K562 (cell line): Measurements from ENCODE around the gene ZNF234. TPM values are rescaled to one million over a fixed set of nuclear protein-coding genes. Genes with fewer than 3 reads are reported as not detected.

Source experiments
- ARID2 ChIP-seq: fragments of 450-650 bp; IDR thresholded peaks from 2 replicates; pipeline ENCODE4 v1.6.1; 2017; ENCODE audit warnings: antibody characterized with exemption, mild to moderate bottlenecking
- ASH1L ChIP-seq: fragments of 450-650 bp; IDR thresholded peaks from 2 replicates; pipeline ENCODE4 v1.6.1; 2018; ENCODE audit warnings: borderline replicate concordance, mild to moderate bottlenecking, low read depth; ENCODE audit not compliant: partially characterized antibody
- CEBPB ChIP-seq: fragments of 450-650 bp; IDR thresholded peaks from 2 replicates; pipeline ENCODE4 v1.6.1; 2016; ENCODE audit warnings: missing genetic modification characterization, missing compliant biosample characterization
- EP300 ChIP-seq: IDR thresholded peaks from 2 replicates; pipeline ENCODE4 v1.6.1; 2012; ENCODE audit warnings: low read length, improper control_type of control experiment
- ETS2 ChIP-seq: IDR thresholded peaks from 2 replicates; pipeline ENCODE4 v1.6.1; 2016; ENCODE audit warnings: borderline replicate concordance, missing genetic modification characterization, mild to moderate bottlenecking, moderate library complexity, missing compliant biosample characterization; ENCODE audit not compliant: poor library complexity, severe bottlenecking
- FUS ChIP-seq: fragments of 200-400 bp; formaldehyde crosslinking; optimal IDR thresholded peaks from 2 replicates; pipeline ENCODE3; 2017; ENCODE audit warnings: low read depth, low read length
- HLTF ChIP-seq: fragments of 450-650 bp; IDR thresholded peaks from 2 replicates; pipeline ENCODE4 v1.6.1; 2016
- JUN ChIP-seq, 2 experiments: sonication (generic) in 1 of 2; formaldehyde crosslinking in 1 of 2; IDR thresholded peaks; 2 replicates each; pipeline versions ENCODE4 v1.6.1 to v1.8.0; 2012 to 2022; ENCODE audit warnings: borderline replicate concordance in 2 of 2, mild to moderate bottlenecking in 2 of 2, improper control_type of control experiment in 1 of 2, low read depth in 1 of 2, low read length in 1 of 2, missing genetic modification reagents in 1 of 2
- MCM5 ChIP-seq: fragments of 450-650 bp; IDR thresholded peaks from 2 replicates; pipeline ENCODE4 v1.6.1; 2016; ENCODE audit warnings: low read depth
- NR3C1 ChIP-seq: sonication (generic); formaldehyde crosslinking; IDR thresholded peaks from 2 replicates; pipeline ENCODE4 v1.8.1; 2022; ENCODE audit warnings: missing genetic modification reagents
- POLR2A ChIP-seq: fragments of 450-650 bp; conservative IDR thresholded peaks from 2 replicates; pipeline ENCODE4 v1.6.1; 2016
- RBM15 ChIP-seq: fragments of 200-400 bp; formaldehyde crosslinking; IDR thresholded peaks from 2 replicates; pipeline ENCODE4 v1.6.1; 2018; ENCODE audit warnings: mild to moderate bottlenecking, low read length, moderate library complexity; ENCODE audit not compliant: insufficient read depth
- SAFB ChIP-seq: fragments of 200-400 bp; formaldehyde crosslinking; IDR thresholded peaks from 2 replicates; pipeline ENCODE4 v1.6.1; 2017; ENCODE audit warnings: low read depth, low read length, borderline replicate concordance
- ZNF431 ChIP-seq: sonication (generic); formaldehyde crosslinking; IDR thresholded peaks from 2 replicates; pipeline ENCODE4 v1.8.0; 2022; ENCODE audit warnings: mild to moderate bottlenecking, missing genetic modification reagents
- ZNF551 ChIP-seq: fragments of 250-450 bp; sonication (Bioruptor Pico); IDR thresholded peaks from 2 replicates; pipeline ENCODE4 v1.5.0; 2021; ENCODE audit warnings: mild to moderate bottlenecking, moderate library complexity
- ZNF583 ChIP-seq: fragments of 250-450 bp; sonication (Bioruptor Pico); IDR thresholded peaks from 2 replicates; pipeline ENCODE4 v1.4.0; 2020
- ZNF644 ChIP-seq: fragments of 200-800 bp; sonication (Bioruptor generic); IDR thresholded peaks from 2 replicates; pipeline ENCODE4 v1.6.1; 2016; ENCODE audit warnings: low read depth, missing genetic modification characterization, missing compliant biosample characterization
- polyA plus RNA-seq, 8 experiments: library from polyadenylated mRNA; depleted of rRNA in 4 of 8; stranded (reverse) in 5 of 8; unstranded in 3 of 8; fragments of >200 nt; fragmentation: Nextera tagmentation in 2 of 8; fragmentation: Illumina TruSeq in 1 of 8; extraction: Ambion mirVana in 2 of 8; extraction: Trizol in 1 of 8; gene quantifications; 2 replicates each; pipeline versions ENCODE4 v1.2.1 to v1.2.3, GENCODE V29; 2011 to 2014; ENCODE audit warnings: inconsistent platforms in 1 of 8, missing spikeins in 1 of 8
- total RNA-seq, 7 experiments: library from RNA; depleted of rRNA in 6 of 7; stranded (reverse); fragments of >200 nt in 6 of 7; fragmentation: Illumina TruSeq in 2 of 7; extraction: Trizol in 2 of 7; gene quantifications; 2 replicates each; pipeline versions ENCODE4 v1.2.1 to v1.2.3, GENCODE V29; 2011 to 2021; ENCODE audit warnings: low replicate concordance in 1 of 7
- TF ChIP-seq, protein P1 (sequence below): fragments of 250-450 bp; sonication (Bioruptor Pico); IDR thresholded peaks from 2 replicates; pipeline ENCODE4 v1.5.1; 2021; ENCODE audit warnings: mild to moderate bottlenecking
- TF ChIP-seq, protein P2 (sequence below): conservative IDR thresholded peaks from 2 replicates; pipeline ENCODE4 v1.6.1; 2011; ENCODE audit warnings: low read depth, mild to moderate bottlenecking, low read length; ENCODE audit not compliant: control insufficient read depth
- TF ChIP-seq, protein P3 (sequence below), 2 experiments: fragments of 200-800 bp in 1 of 2; sonication (Bioruptor generic) in 1 of 2; sonication (generic) in 1 of 2; formaldehyde crosslinking in 1 of 2; IDR thresholded peaks in 1 of 2; conservative IDR thresholded peaks in 1 of 2; 2 replicates each; pipeline versions ENCODE4 v1.5.0 to v1.6.1; 2016 to 2020; ENCODE audit warnings: missing compliant biosample characterization in 1 of 2, missing genetic modification characterization in 1 of 2, missing genetic modification reagents in 1 of 2

ZNF234 gene
- total and polyA plus RNA-seq, 9 of the 15 experiments (the other 6 are each of a cell fraction or from before 2014, with no cell fraction given), result 0.82 to 2.9 (median 1.5) TPM

DNA sequence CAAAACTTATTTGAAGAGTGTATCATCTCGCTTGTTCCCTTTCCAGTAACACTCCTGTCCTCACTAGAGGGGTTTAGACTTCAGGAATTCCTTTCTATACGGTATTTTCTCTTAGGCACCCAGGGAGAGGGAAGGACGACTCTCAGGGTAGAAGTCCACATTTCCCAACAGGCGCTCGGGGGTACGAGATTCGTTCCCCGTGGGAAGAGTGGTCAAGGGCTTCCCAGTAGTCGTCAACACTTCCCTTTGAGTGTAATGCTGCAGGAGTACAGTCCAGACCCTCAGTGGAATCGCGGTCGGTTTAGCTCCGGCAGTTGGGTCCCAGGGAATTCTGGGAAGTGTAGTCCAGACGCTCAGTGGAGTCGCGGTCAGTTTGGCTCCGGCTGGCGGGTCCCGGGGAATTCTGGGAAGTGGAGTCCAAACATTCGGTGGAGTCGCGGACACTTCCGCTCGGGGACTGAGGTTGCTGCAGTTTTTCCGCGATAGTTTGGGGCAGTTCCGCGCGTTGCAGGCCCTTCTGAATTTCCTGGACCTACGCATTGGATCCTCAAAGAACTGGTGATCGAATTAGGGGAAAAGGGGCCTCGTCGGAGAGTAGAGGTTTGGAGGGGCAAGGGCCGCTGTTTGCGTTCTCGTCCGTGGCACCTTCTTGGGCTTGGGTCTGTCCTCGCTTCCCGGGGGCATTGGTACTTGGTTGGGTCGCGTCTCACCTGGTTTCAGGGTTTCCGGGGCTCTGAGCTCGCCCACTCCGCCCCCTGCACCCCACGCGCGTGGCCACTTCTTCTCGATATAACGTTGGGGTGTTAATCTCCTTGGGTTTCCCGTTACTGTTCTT lies 47.2 kb upstream of the ZNF234 start, which contains the start of gene ZNF224 (continued):
- TF ChIP-seq SAFB, result peak; percentile 43; the same call in 1 of the 2 replicates
- TF ChIP-seq, protein P1, sequence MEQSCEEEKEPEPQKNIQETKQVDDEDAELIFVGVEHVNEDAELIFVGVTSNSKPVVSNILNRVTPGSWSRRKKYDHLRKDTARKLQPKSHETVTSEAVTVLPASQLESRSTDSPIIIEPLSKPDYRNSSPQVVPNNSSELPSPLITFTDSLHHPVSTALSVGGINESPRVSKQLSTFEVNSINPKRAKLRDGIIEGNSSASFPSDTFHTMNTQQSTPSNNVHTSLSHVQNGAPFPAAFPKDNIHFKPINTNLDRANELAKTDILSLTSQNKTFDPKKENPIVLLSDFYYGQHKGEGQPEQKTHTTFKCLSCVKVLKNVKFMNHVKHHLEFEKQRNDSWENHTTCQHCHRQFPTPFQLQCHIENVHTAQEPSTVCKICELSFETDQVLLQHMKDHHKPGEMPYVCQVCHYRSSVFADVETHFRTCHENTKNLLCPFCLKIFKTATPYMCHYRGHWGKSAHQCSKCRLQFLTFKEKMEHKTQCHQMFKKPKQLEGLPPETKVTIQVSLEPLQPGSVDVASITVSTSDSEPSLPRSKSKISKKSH (CRISPR knock-in tag), result no peak
- no peak for TF ChIP-seq RBM15
- TF ChIP-seq ARID2, result no peak
- no peak for TF ChIP-seq NR3C1 (CRISPR knock-in tag)
- peak; percentile 63; the same call in 1 of the 2 replicates for TF ChIP-seq EP300
- TF ChIP-seq ETS2 (tag), result no peak
- peak; percentile 80 for TF ChIP-seq ZNF644 (tag)
- no peak for TF ChIP-seq MCM5
- TF ChIP-seq ZNF583 (CRISPR knock-in tag), result no peak
- TF ChIP-seq JUN (IDR thresholded peaks at IDR 0.05; ENCODE audit: borderline replicate concordance, low read depth, low read length), result peak; percentile 25; the same call in 1 of the 2 replicates
- no peak for TF ChIP-seq JUN (CRISPR knock-in tag; IDR thresholded peaks at IDR 0.05; ENCODE audit: borderline replicate concordance)
- TF ChIP-seq FUS, result no peak
- TF ChIP-seq, protein P2, sequence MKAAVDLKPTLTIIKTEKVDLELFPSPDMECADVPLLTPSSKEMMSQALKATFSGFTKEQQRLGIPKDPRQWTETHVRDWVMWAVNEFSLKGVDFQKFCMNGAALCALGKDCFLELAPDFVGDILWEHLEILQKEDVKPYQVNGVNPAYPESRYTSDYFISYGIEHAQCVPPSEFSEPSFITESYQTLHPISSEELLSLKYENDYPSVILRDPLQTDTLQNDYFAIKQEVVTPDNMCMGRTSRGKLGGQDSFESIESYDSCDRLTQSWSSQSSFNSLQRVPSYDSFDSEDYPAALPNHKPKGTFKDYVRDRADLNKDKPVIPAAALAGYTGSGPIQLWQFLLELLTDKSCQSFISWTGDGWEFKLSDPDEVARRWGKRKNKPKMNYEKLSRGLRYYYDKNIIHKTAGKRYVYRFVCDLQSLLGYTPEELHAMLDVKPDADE, result peak; percentile 99
- no peak for TF ChIP-seq HLTF
- peak; percentile 74 for TF ChIP-seq POLR2A
- TF ChIP-seq ZNF431 (CRISPR knock-in tag), result no peak
- TF ChIP-seq ZNF551, result no peak
- TF ChIP-seq, protein P3, sequence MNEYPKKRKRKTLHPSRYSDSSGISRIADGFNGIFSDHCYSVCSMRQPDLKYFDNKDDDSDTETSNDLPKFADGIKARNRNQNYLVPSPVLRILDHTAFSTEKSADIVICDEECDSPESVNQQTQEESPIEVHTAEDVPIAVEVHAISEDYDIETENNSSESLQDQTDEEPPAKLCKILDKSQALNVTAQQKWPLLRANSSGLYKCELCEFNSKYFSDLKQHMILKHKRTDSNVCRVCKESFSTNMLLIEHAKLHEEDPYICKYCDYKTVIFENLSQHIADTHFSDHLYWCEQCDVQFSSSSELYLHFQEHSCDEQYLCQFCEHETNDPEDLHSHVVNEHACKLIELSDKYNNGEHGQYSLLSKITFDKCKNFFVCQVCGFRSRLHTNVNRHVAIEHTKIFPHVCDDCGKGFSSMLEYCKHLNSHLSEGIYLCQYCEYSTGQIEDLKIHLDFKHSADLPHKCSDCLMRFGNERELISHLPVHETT (CRISPR knock-in tag; conservative IDR thresholded peaks at IDR 0.05 in 1 of 2, IDR thresholded peaks at IDR 0.05 in 1 of 2), result peak in 1 of 2 experiments; percentile 64; a peak in 2 of 4 replicates
- no peak for TF ChIP-seq CEBPB (tag)
- peak; percentile 56 for TF ChIP-seq ASH1L
